HFFc6 (cell line): ENCODE data around the gene CERCAM. TPM values are rescaled to one million over a fixed set of nuclear protein-coding genes. Genes with fewer than 3 reads are reported as not detected.

Experiments
- DNase-seq: peaks from one replicate; pipeline ENCODE4 v3.0.0-alpha.2; 2018
- H3K27ac Mint-ChIP-seq: 2 replicates; pipeline ENCODE4 v1.8.0; 2020; ENCODE audit warnings: mild to moderate bottlenecking, mixed read lengths
- H3K27me3 Mint-ChIP-seq: 2 replicates; pipeline ENCODE4 v1.8.0; 2021; ENCODE audit warnings: mild to moderate bottlenecking, moderate library complexity, mixed read lengths; ENCODE audit not compliant: insufficient read depth
- H3K36me3 Mint-ChIP-seq: 2 replicates; pipeline ENCODE4 v1.8.0; 2021; ENCODE audit warnings: low read depth, mixed read lengths
- H3K4me1 Mint-ChIP-seq: 2 replicates; pipeline ENCODE4 v1.8.0; 2020; ENCODE audit warnings: low read depth, mixed read lengths
- H3K4me3 Mint-ChIP-seq: 2 replicates; pipeline ENCODE4 v1.8.0; 2020; ENCODE audit warnings: mild to moderate bottlenecking, moderate library complexity, mixed read lengths
- H3K9me3 Mint-ChIP-seq: 2 replicates; pipeline ENCODE4 v1.8.0; 2020; ENCODE audit warnings: mild to moderate bottlenecking, mixed read lengths
- total RNA-seq, 6 experiments: library from RNA; stranded (reverse); fragmentation: NEBNext Ultra II Directional; extraction: Animal tissue kit (Norgen Biotek cat#: 25700); gene quantifications; 2 replicates in 1 of 6; 3 replicates in 5 of 6; pipeline ENCODE4 v1.2.3, GENCODE V29; 2021
- TF ChIP-seq, protein P1 (sequence below): fragments of 200-600 bp; sonication (generic); IDR thresholded peaks from 2 replicates; pipeline ENCODE4 v1.5.0; 2021; ENCODE audit warnings: antibody characterized with exemption, mild to moderate bottlenecking

Gene CERCAM
- total RNA-seq, 6 experiments from 2014 or later = 125 to 172 (median 136) TPM

DNA sequence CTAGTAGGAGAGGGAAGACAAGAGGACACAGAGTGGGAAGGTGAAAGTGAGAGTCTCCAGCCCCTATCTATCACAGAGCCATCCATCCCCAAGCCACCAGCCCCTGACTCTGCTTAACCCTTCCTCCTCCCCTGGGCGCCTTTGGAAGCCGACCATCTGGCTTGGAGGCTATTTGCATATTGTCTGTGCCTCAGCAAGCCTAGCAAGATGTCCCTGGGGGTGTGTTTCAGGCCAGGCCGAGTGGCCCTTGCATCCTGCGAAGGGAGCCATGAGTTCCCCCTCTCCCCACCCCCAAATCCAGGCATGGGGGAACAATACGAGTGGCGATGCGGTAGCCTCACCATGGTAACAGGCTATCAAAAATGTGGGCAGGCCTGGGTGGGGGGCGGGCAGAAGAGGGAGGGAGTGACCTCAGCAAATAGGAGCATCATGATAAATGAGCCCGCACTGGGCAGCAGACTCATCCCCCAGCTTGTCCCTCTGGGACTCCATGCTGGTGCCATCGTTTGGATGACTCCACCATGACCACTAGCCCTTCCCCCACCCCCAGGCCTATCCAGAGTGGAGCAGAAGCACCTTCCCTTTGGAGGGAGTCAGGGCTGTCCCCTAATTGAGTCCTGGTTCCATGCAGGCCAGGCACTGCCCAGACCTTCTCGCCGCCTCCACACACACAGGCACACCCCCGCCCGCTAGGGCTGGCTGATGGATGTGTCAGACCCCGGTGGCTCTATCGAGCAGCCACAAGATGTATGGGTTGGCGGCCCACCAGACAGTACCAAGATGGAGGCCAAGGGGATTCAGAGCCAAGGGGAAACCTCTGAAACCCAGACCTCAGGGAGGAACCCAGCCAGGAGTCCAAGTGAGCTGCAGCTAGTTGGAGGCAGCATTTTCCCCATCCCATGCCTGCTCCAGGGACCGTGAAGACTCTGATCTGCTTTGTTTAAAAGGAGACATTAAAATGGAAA lies 34.9 kb upstream of the CERCAM start:
- TF ChIP-seq, protein P1, sequence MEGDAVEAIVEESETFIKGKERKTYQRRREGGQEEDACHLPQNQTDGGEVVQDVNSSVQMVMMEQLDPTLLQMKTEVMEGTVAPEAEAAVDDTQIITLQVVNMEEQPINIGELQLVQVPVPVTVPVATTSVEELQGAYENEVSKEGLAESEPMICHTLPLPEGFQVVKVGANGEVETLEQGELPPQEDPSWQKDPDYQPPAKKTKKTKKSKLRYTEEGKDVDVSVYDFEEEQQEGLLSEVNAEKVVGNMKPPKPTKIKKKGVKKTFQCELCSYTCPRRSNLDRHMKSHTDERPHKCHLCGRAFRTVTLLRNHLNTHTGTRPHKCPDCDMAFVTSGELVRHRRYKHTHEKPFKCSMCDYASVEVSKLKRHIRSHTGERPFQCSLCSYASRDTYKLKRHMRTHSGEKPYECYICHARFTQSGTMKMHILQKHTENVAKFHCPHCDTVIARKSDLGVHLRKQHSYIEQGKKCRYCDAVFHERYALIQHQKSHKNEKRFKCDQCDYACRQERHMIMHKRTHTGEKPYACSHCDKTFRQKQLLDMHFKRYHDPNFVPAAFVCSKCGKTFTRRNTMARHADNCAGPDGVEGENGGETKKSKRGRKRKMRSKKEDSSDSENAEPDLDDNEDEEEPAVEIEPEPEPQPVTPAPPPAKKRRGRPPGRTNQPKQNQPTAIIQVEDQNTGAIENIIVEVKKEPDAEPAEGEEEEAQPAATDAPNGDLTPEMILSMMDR = no peak
- Mint-ChIP-seq H3K9me3 (no peaks in the 10 kb centered on the region), H3K27ac (no peak overlapping the region), H3K36me3 (peaks cover 5% of the 10 kb centered on the region; the same call in 1 of the 2 replicates), H3K4me1 (peaks cover 6% of the 10 kb centered on the region; the same call in 1 of the 2 replicates), H3K4me3 (no peak overlapping the region), H3K27me3 (no peaks in the 10 kb centered on the region; the same call in 1 of the 2 replicates)
- no peak for DNase-seq

- H3K4me3 Mint-ChIP-seq = no peak overlapping the region
- DNase-seq = no peak
- no peak overlapping the region for H3K27ac Mint-ChIP-seq
- H3K36me3 Mint-ChIP-seq = peaks cover 9% of the 10 kb centered on the region
- no peaks in the 10 kb centered on the region; the same call in 1 of the 2 replicates for H3K27me3 Mint-ChIP-seq
- TF ChIP-seq, protein P1 = no peak
- H3K4me1 Mint-ChIP-seq = peaks cover 6% of the 10 kb centered on the region; the same call in 1 of the 2 replicates
- no peaks in the 10 kb centered on the region for H3K9me3 Mint-ChIP-seq
These were observed 32.5 kb upstream of the CERCAM start for GRCh38 chr9:128388150-128388549.

GRCh38 chr9:128389395-128390149 lies 31.1 kb upstream of the CERCAM start:
- H3K4me1 Mint-ChIP-seq = peaks cover 12% of the 10 kb centered on the region
- H3K4me3 Mint-ChIP-seq = no peak overlapping the region
- H3K27me3 Mint-ChIP-seq = no peaks in the 10 kb centered on the region; the same call in 1 of the 2 replicates
- no peak overlapping the region for H3K27ac Mint-ChIP-seq
- peaks cover 4% of the 10 kb centered on the region for H3K36me3 Mint-ChIP-seq
- TF ChIP-seq, protein P1 = no peak
- H3K9me3 Mint-ChIP-seq = no peaks in the 10 kb centered on the region
- DNase-seq = no peak

GRCh38 chr9:128390150-128390812 lies 30.4 kb upstream of the CERCAM start:
- Mint-ChIP-seq H3K9me3 (no peaks in the 10 kb centered on the region), H3K27me3 (no peaks in the 10 kb centered on the region; the same call in none of the 2 replicates), H3K27ac (no peak overlapping the region), H3K36me3 (peaks cover 4% of the 10 kb centered on the region; the same call in 1 of the 2 replicates), H3K4me1 (peaks cover 7% of the 10 kb centered on the region), H3K4me3 (no peak overlapping the region)
- TF ChIP-seq, protein P1 = no peak
- no peak for DNase-seq
